Right lobe of liver (tissue), 6 donors: Measurements from ENCODE around the gene AHNAK. TPM values are rescaled to one million over a fixed set of nuclear protein-coding genes. Genes with fewer than 3 reads are reported as not detected.

Experiments used
- ATAC-seq, 4 donors: fragments of 200-7000 bp; cut with Tn5 transposase; one replicate each; pipeline ENCODE4 v1.9.1; 2020; ENCODE audit warnings: mild to moderate bottlenecking in 4 of 4, moderate library complexity in 4 of 4
- DNase-seq, 3 donors: peaks; one replicate each; pipeline ENCODE4 v3.0.0-alpha.2; 2020
- H3K27ac ChIP-seq, 3 donors: fragments of 200-600 bp; one replicate each; pipeline ENCODE4 v1.8.0; 2022
- H3K27me3 ChIP-seq, 2 donors: fragments of 200-600 bp; one replicate each; pipeline ENCODE4 v1.8.0; 2022
- H3K36me3 ChIP-seq, 4 donors: fragments of 200-600 bp; sonication (generic) in 1 of 4; one replicate each; pipeline versions ENCODE4 v1.5.1 to v1.8.0; 2017 to 2022; ENCODE audit warnings: control low read depth in 1 of 4
- H3K4me1 ChIP-seq, 4 donors: fragments of 200-600 bp; sonication (generic) in 1 of 4; one replicate each; pipeline versions ENCODE4 v1.5.1 to v1.8.0; 2017 to 2022; ENCODE audit warnings: control low read depth in 1 of 4
- H3K4me3 ChIP-seq, 3 donors: fragments of 200-600 bp; one replicate each; pipeline ENCODE4 v1.8.0; 2022
- H3K9me3 ChIP-seq, 4 donors: fragments of 200-600 bp; sonication (generic) in 1 of 4; one replicate each; pipeline versions ENCODE4 v1.5.1 to v1.8.0; 2017 to 2022; ENCODE audit warnings: control low read depth in 1 of 4
- POLR2A ChIP-seq: fragments of 450-650 bp; IDR thresholded peaks from one replicate; pipeline ENCODE4 v1.6.1; 2017; ENCODE audit warnings: antibody characterized with exemption, mild to moderate bottlenecking
- WGBS: methylation state at CpG from one replicate; pipeline ENCODE4 v1.1.6; 2018; ENCODE audit warnings: low coverage, low lambda C conversion rate; ENCODE audit not compliant: insufficient coverage; ENCODE audit errors: missing lambda C conversion rate; 5-methylcytosine and 5-hydroxymethylcytosine counted together
- intact Hi-C, 2 donors: fragments of 100-400 bp; cut with DNase I; formaldehyde crosslinking; loops; one replicate each; pipeline versions ENCODE4 v1.11.2 to v1.14.1; 2022
- total RNA-seq, 6 experiments: library from RNA; depleted of rRNA in 2 of 6; stranded (reverse); fragments of >200 nt in 2 of 6; fragmentation: NEBNext Ultra II Directional in 3 of 6; extraction: Animal tissue kit (Norgen Biotek cat#: 25700) in 3 of 6; gene quantifications; one replicate each; pipeline versions ENCODE4 v1.1.0 to v1.2.4, GENCODE V29; 2016 to 2023
- TF ChIP-seq, protein P1 (sequence below), 4 donors: fragments of 200-600 bp in 3 of 4; fragments of 450-650 bp in 1 of 4; IDR thresholded peaks; one replicate each; pipeline versions ENCODE4 v1.5.1 to v1.8.0; 2016 to 2022; ENCODE audit warnings: antibody characterized with exemption in 4 of 4, mild to moderate bottlenecking in 2 of 4
- donor health status: DM: no; HTN: yes; CAD: no.
- donor health status: DM: no; HTN: no; CAD: no.
- donor health status: DM: no; HTN: no; CAD: no.
- donor health status: DM: no; HTN: yes; CAD: no.
- donor health status: DM: no; HTN: yes; CAD: no.

The AHNAK gene
- total RNA-seq, 6 experiments from 2014 or later = 91.0 to 180 (median 113) TPM

DNA sequence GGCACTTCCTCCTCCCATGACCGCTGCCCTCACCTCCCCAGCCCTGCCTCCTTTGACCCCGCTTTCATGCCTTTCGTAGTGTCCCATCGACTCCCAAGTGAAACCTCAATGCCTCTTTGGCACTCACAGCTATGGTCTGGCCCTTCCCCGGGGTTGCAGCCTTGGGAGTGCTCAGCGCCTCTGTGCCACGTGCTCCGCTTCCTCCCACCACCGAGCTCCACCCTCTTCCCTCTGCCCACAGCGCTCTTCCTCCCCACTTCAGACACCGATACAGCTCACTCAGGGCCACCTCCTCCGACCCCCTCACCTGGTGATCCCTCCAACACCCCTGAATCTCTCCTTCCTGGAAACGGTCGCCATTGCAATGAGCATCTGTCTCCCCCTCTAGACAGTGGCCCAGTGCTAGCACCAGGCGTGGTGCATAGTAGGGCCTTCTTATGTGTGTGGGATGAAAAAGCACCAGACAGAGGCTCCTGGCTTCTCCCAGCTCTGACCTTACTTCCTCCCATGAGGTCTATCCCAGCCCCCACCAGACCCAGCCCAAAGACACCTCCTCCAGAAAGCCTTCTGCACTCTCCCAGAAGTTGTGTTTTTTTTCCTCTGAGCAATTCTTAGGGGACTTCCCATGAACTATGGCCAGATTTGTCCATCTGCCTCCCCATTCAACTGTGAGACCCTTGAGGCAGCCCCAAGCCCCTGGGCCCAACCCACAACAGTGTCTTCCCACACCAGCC lies 144.2 kb downstream of the AHNAK start:
- no peak overlapping the region for H3K27ac ChIP-seq
- no peak overlapping the region for H3K4me3 ChIP-seq
- intact Hi-C loops = no loop called here
- H3K9me3 ChIP-seq = no peaks in the 10 kb centered on the region
- 55% methylated on average over 15 of the region's 15 CpGs for WGBS
- ATAC-seq (peak; percentile 41 to 70 (median 56)), DNase-seq (peak in 1 of 3 donors; percentile 33)
- TF ChIP-seq, protein P1, sequence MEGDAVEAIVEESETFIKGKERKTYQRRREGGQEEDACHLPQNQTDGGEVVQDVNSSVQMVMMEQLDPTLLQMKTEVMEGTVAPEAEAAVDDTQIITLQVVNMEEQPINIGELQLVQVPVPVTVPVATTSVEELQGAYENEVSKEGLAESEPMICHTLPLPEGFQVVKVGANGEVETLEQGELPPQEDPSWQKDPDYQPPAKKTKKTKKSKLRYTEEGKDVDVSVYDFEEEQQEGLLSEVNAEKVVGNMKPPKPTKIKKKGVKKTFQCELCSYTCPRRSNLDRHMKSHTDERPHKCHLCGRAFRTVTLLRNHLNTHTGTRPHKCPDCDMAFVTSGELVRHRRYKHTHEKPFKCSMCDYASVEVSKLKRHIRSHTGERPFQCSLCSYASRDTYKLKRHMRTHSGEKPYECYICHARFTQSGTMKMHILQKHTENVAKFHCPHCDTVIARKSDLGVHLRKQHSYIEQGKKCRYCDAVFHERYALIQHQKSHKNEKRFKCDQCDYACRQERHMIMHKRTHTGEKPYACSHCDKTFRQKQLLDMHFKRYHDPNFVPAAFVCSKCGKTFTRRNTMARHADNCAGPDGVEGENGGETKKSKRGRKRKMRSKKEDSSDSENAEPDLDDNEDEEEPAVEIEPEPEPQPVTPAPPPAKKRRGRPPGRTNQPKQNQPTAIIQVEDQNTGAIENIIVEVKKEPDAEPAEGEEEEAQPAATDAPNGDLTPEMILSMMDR (IDR thresholded peaks at IDR 0.05) = no peak
- TF ChIP-seq POLR2A = no peak
- peaks cover 0 to 12% (median 5%) of the 10 kb centered on the region in 4 donors for H3K4me1 ChIP-seq
- H3K27me3 ChIP-seq = no peaks in the 10 kb centered on the region
- no peaks in the 10 kb centered on the region for H3K36me3 ChIP-seq

DNA sequence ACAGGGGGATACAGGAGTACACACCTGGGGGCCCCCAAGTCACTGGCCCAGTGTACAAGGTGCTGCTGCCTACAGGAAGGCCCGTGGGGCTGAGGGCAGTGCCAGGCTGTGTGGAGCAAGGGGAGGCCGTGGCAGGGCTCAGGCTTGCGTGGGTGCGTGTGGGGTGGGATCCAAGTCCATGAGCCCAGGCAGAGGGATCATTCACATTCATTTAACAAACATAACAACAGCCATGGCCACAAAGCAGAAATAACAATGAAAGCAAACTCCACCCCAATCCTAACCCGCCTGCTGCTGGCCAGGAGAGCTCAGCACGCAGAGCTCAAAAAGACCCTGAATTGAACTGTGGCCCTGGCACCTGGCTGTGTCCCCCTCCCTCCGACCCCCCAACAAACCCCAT lies 144.8 kb downstream of the AHNAK start:
- Histone ChIP-seq H3K9me3 (no peaks in the 10 kb centered on the region), H3K36me3 (no peaks in the 10 kb centered on the region), H3K27me3 (no peaks in the 10 kb centered on the region), H3K4me3 (no peak overlapping the region), H3K27ac (no peak overlapping the region), H3K4me1 (peaks cover 0 to 12% (median 5%) of the 10 kb centered on the region in 4 donors)
- WGBS = no CpG with 5 or more reads among the region's 7 CpGs
- TF ChIP-seq POLR2A = no peak
- TF ChIP-seq, protein P1 (IDR thresholded peaks at IDR 0.05) = no peak
- no peak for DNase-seq
- ATAC-seq = no peak
- intact Hi-C loops = no loop called here

DNA sequence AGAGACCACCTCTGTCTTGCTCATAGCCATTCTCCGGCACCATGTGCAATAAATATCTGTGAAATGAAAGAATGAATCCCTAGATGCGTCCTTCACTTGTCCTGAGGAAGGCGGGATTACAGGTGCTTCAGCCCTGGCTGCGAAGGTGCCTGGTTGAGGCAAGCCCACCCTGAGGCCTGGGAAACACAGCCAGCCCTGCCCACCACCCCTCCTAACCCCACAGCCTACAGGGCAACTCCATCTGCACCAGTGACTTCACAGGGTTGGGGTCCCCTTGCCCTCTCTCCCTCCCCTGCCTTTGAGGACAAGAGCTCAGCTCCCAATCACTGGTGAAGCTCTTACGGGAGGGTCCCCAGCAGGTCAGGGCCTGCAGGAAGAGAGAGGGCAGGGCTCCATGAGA lies 145.2 kb downstream of the AHNAK start:
- no peak for ATAC-seq
- H3K4me1 ChIP-seq = peaks cover 0 to 12% (median 5%) of the 10 kb centered on the region in 4 donors

GRCh38 chr11:62400760-62401159 lies 145.8 kb downstream of the AHNAK start:
- H3K4me3 ChIP-seq = no peak overlapping the region
- DNase-seq (no peak), ATAC-seq (peak in 2 of 4 donors; percentile 18 to 41)
- H3K36me3 ChIP-seq = no peaks in the 10 kb centered on the region
- no peak for TF ChIP-seq POLR2A
- TF ChIP-seq, protein P1 (IDR thresholded peaks at IDR 0.05) = no peak
- no peaks in the 10 kb centered on the region for H3K9me3 ChIP-seq
- H3K27me3 ChIP-seq = no peaks in the 10 kb centered on the region
- no peak overlapping the region for H3K27ac ChIP-seq
- intact Hi-C loops = no loop called here
- WGBS = 0% methylated on average over 3 of the region's 9 CpGs
- peaks cover 0 to 12% (median 5%) of the 10 kb centered on the region in 4 donors for H3K4me1 ChIP-seq

More for the DNA sequence above, 145.2 kb downstream of the AHNAK start:
- Histone ChIP-seq H3K9me3 (no peaks in the 10 kb centered on the region), H3K4me3 (no peak overlapping the region), H3K27me3 (no peaks in the 10 kb centered on the region), H3K27ac (no peak overlapping the region), H3K36me3 (no peaks in the 10 kb centered on the region)
- no peak for DNase-seq
- intact Hi-C loops = no loop called here
- TF ChIP-seq, protein P1 (IDR thresholded peaks at IDR 0.05) = no peak
- no peak for TF ChIP-seq POLR2A
- no CpG with 5 or more reads among the region's 5 CpGs for WGBS
